SK-N-MC (cell line): ENCODE results near the gene ADARB1.

Experiments
- EZH2 ChIP-seq: fragments of 200-600 bp; sonication (generic); IDR thresholded peaks from one replicate; pipeline ENCODE4 v1.6.1; 2017; ENCODE audit warnings: antibody characterized with exemption
- POLR2AphosphoS5 ChIP-seq: IDR thresholded peaks from 2 replicates; pipeline ENCODE4 v1.6.1; 2012; ENCODE audit warnings: mild to moderate bottlenecking, low read depth, low read length, borderline replicate concordance

- TF ChIP-seq EZH2 (no peak), POLR2AphosphoS5 (no peak)
Measured at GRCh38 chr21:45069711-45070110, 4.7 kb upstream of the ADARB1 start.
